NB4 (cell line): Measurements from ENCODE around the gene CORO1C.

Source experiments
- MYC ChIP-seq: IDR thresholded peaks from 2 replicates; pipeline ENCODE4 v1.6.1; 2011; ENCODE audit warnings: low read depth, low read length
- POLR2A ChIP-seq: IDR thresholded peaks from 2 replicates; pipeline ENCODE4 v1.6.1; 2011; ENCODE audit warnings: mild to moderate bottlenecking; ENCODE audit not compliant: insufficient read length; ENCODE audit errors: extremely low read depth

DNA sequence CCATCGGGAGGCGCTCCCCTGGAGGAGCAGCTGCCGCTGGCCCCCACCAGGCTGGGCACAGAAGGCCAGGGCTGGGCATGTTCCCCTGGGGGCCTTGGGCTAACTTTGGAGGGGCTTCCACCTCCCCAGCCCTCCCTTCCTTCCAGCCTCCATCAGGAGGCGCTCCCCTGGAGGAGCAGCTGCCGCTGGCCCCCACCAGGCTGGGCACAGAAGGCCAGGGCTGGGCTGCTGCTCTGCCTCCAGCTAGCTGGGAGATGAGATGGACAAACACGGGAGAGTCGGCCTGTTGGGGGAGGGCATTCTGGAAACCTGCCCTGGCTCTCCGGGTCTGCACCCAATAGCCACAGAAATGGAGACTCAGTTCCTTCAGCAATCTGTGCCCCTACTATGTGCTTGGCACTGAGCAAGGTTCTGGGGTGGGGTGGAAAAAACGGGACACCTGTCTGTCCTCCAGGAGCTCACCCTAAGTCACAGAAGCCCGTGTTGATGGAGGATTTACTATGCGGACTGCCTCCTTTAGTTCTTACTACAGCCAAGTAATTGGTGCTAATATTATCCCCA is 39.0 kb upstream of the CORO1C start:
- TF ChIP-seq MYC: no peak
- no peak for TF ChIP-seq POLR2A
